ENCODE measurements around the gene DUSP15. TPM values are rescaled to one million over a fixed set of nuclear protein-coding genes. Genes with fewer than 3 reads are reported as not detected.
"Not testable (repeated sequence)": the region's sequence is repeated elsewhere in the genome, so short reads cannot be mapped to it uniquely, and the experiment has no call there.

DUSP15 gene
- total and polyA plus RNA-seq, 2 of the 8 experiments (the other 6 are each of a cell fraction or from before 2014, with no cell fraction given) = 0.91 to 3.2 TPM

GRCh38 chr20:31828016-31828415 lies 42.3 kb downstream of the DUSP15 start:
- DNase-seq (ENCODE audit: low read depth in 1 of 2, low spot score in 2 of 2); H3K18ac ChIP-seq (ENCODE audit: extremely low read depth, low read length); H2BK20ac ChIP-seq (ENCODE audit: low read length); H3K23ac ChIP-seq (ENCODE audit: insufficient read length); H3K56ac ChIP-seq (replicated peaks; ENCODE audit: insufficient read length, low read depth, low read length); H2AK5ac ChIP-seq (ENCODE audit: low read depth, low read length); H3K4me3 ChIP-seq (ENCODE audit: extremely low read depth in 1 of 4, insufficient read depth in 2 of 4, low read depth in 3 of 4, low read length in 4 of 4); H3K9me3 ChIP-seq (ENCODE audit: insufficient read depth in 2 of 2, low read depth in 1 of 2, low read length in 1 of 2); H3K4ac ChIP-seq (replicated peaks; ENCODE audit: insufficient read length, low read depth, low read length); POLR2A ChIA-PET (ENCODE audit: partially characterized antibody); H3K27ac ChIP-seq (ENCODE audit: low read depth, low read length); H2AFZ ChIP-seq (ENCODE audit: low read length); H3K79me1 ChIP-seq (ENCODE audit: low read depth, low read length); H2BK120ac ChIP-seq (replicated peaks; ENCODE audit: low read depth, low read length); H3K23me2 ChIP-seq (ENCODE audit: low read depth, low read length); H3K9ac ChIP-seq (replicated peaks in 1 of 4; ENCODE audit: extremely low read depth in 1 of 4, low read depth in 3 of 4, low read length in 3 of 4); H4K20me1 ChIP-seq (replicated peaks in 1 of 2; ENCODE audit: control insufficient read depth in 1 of 2, insufficient read depth in 2 of 2, low read length in 2 of 2); H3K4me1 ChIP-seq (replicated peaks in 1 of 4; ENCODE audit: control insufficient read depth in 3 of 4, insufficient read depth in 4 of 4, low read length in 3 of 4); FAIRE-seq; H3K79me2 ChIP-seq (ENCODE audit: control insufficient read depth in 1 of 2, insufficient read depth in 2 of 2, low read length in 2 of 2); H4K8ac ChIP-seq (ENCODE audit: extremely low read depth, insufficient read depth, low read length); H3K14ac ChIP-seq (ENCODE audit: insufficient read length); H4K91ac ChIP-seq (replicated peaks; ENCODE audit: insufficient read length, low read length); H2BK12ac ChIP-seq (ENCODE audit: low read depth, low read length); H4K5ac ChIP-seq (ENCODE audit: insufficient read length, low read depth, low read length); H3K36me3 ChIP-seq (ENCODE audit: control insufficient read depth in 2 of 4, insufficient read depth in 4 of 4, low read length in 3 of 4); H3K4me2 ChIP-seq (ENCODE audit: insufficient read depth in 1 of 2, low read depth in 2 of 2, low read length in 2 of 2); H2BK5ac ChIP-seq (ENCODE audit: low read depth, low read length); H3K27me3 ChIP-seq (replicated peaks in 1 of 4; ENCODE audit: control insufficient read depth in 3 of 4, extremely low read depth in 1 of 4, insufficient read depth in 3 of 4, low read length in 3 of 4); H2BK15ac ChIP-seq (ENCODE audit: low read length): not testable (repeated sequence)
- CTCF ChIA-PET (ENCODE audit: partially characterized antibody) = interaction anchor here (1.3 to 6.6 kb wide), 2 partner anchors 24 to 29 kb away, joined by 3 to 65 read pairs; no protein-coding TSS in a partner anchor
- 97% methylated on average over 11 of the region's 11 CpGs; no CpG with 5 or more reads in 1 of the 2 experiments for WGBS, 2 experiments (ENCODE audit: extremely low coverage in 1 of 2, insufficient coverage in 1 of 2, insufficient read length in 1 of 2, insufficient replicate concordance in 2 of 2, low coverage in 1 of 2, low lambda C conversion rate in 2 of 2, missing lambda C conversion rate in 1 of 2)

Measured in H1 (cell line).